Activated naive CD8-positive, alpha-beta T cell (primary cell): ENCODE results near the gene SNRPA.
A peak's percentile ranks its signal among the peaks of the same experiment; 100 is the strongest.
"Not testable (repeated sequence)": the region's sequence is repeated elsewhere in the genome, so short reads cannot be mapped to it uniquely, and the experiment has no call there.

Experiments
- H3K27ac Mint-ChIP-seq: one replicate; pipeline ENCODE4 v1.8.0; 2021; ENCODE audit warnings: mixed read lengths
- H3K27me3 Mint-ChIP-seq: one replicate; pipeline ENCODE4 v1.8.0; 2021; ENCODE audit warnings: mixed read lengths
- H3K36me3 Mint-ChIP-seq: one replicate; pipeline ENCODE4 v1.8.0; 2021; ENCODE audit warnings: mixed read lengths
- H3K4me1 Mint-ChIP-seq: one replicate; pipeline ENCODE4 v1.8.0; 2021; ENCODE audit warnings: low read depth, mixed read lengths
- H3K4me3 Mint-ChIP-seq: one replicate; pipeline ENCODE4 v1.8.0; 2021; ENCODE audit warnings: mild to moderate bottlenecking, mixed read lengths
- H3K9me3 Mint-ChIP-seq: one replicate; pipeline ENCODE4 v1.8.0; 2021; ENCODE audit warnings: low read depth, mixed read lengths

The SNRPA gene

DNA sequence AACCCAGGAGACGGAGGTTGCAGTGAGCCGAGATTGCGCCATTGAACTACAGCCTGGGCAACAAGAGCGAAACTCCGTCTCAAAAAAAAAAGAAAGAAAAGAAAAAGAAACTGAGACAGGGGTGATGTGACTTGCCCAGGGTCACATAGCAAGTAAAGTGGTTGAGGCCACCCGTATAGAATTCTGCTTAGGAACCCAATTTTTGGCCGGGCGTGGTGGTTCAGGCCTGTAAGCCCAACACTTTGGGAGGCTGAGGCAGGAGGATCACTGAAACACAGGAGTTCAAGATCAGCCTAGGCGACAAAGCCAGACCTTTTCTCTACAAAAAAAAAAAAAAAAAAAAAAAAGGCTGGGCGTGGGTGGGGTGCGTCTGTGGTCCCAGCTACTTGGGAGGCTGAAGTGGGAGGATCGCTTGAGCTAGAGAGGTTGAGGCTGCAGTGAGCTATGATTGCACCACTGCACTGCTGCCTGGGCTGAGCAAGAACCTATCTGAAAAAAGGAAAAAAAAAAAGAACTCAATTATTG, 1.3 kb downstream of the SNRPA start:
- Mint-ChIP-seq H3K4me3 (peak overlapping the region; percentile 99), H3K27me3 (no peaks in the 10 kb centered on the region), H3K27ac (peak overlapping the region; percentile 98), H3K9me3 (no peaks in the 10 kb centered on the region), H3K4me1 (peaks cover 53% of the 10 kb centered on the region), H3K36me3 (peaks cover 17% of the 10 kb centered on the region)

DNA sequence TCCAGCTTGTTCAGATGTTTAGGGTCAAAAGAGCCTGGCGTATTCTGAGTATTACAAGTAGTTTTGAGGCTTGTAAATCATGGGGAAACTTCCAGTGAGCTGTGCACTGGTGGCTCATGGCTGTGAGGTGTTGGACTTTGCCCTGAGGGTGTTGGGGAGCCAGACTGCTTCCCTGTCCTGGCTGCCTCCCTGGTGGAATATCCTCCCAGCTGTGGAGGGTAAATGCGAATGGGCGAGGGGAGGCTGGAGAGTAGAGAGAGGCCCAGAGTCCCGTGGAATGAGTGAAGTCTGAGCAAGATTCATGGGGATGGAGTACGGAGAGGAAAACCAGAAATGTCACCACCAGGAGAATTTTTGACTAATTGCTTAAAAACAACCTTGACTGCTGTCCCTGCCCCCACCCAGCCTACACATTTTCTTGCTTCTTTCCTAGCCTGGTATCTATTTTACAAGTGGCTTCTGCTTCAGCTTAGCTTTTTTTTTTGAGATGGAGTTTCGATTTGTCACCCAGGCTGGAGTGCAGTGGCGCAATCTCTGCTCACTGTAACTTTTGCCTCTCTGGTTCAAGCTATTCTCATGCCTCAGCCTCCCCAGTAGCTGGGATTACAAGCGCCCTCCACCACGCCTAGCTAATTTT, 3.7 kb downstream of the SNRPA start:
- Mint-ChIP-seq H3K9me3 (no peaks in the 10 kb centered on the region), H3K4me1 (peaks cover 54% of the 10 kb centered on the region), H3K27me3 (no peaks in the 10 kb centered on the region), H3K4me3 (peak overlapping the region; percentile 91), H3K27ac (peak overlapping the region; percentile 97), H3K36me3 (peaks cover 19% of the 10 kb centered on the region)

DNA sequence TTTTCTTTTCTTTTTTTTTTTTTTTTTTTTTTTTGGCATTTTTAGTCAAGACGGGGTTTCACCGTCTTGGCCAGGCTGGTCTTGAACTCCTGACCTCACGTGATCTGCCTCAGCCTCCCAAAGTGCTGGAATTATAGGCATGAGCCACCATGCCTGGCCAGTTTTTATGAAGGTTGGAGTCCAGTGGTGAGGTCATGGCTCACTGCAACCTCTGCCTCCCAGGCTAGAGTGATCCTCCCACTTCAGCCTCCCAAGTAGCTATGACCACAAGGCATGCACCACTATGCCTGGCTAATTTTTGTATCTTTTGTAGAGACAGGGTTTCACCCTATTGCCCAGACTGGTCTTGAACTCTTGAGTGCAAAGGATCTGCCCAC, 4.2 kb downstream of the SNRPA start:
- H3K4me3 Mint-ChIP-seq: peak overlapping the region; percentile 91
- no peaks in the 10 kb centered on the region for H3K27me3 Mint-ChIP-seq
- peaks cover 20% of the 10 kb centered on the region for H3K36me3 Mint-ChIP-seq
- H3K27ac Mint-ChIP-seq: peak overlapping the region; percentile 72
- H3K9me3 Mint-ChIP-seq: no peaks in the 10 kb centered on the region
- peaks cover 49% of the 10 kb centered on the region for H3K4me1 Mint-ChIP-seq

DNA sequence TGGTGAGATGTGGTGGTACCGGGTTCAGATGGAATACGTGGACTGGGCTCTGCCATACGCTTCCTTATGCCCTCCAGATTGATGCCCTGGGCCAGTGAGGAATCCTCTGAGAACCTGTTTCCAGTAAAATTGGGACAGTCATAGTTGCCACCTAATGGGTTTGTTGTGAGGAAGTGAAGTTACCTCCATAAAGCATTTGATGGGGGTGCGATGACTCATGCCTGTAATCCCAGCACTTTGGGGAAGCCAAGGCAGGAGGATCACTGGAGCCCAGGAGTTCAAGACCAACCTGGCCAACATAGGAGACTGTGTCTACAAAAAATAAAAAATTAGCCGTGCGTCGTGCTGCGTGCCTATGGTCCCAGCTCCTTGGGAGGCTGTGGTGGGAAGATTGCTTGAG, 4.8 kb downstream of the SNRPA start:
- Mint-ChIP-seq H3K36me3 (peaks cover 22% of the 10 kb centered on the region), H3K4me3 (peak overlapping the region; percentile 91), H3K27me3 (no peaks in the 10 kb centered on the region), H3K4me1 (peaks cover 53% of the 10 kb centered on the region), H3K9me3 (no peaks in the 10 kb centered on the region), H3K27ac (peak overlapping the region; percentile 72)

DNA sequence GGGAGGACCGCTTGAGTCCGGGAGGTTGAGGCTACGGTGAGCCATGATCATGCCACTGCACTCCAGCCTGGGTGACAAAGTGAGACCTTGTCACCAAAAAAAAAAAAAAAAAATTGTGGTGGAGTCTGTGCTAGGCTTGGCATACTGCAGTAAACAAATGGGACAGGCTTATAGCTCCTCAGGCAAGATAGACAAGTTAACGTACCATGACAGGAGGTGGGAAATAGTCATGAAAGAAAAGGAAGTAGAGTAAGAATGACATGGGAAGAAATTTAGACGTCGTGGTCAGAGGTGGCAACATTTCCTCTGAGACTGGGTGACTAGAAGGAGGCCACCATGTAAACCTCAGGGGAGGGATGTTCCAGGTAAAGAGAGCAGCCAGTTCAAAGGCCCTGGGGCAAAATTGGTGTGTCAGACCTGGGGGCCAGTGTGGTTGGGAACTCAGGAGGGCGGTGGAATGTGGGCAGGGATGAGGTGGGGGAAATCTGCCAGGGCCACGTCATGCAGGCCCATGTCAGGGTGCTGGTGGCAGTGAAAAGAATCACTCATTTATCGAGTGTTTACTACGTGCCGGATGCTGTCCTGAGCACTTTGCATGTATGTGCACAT, 5.6 kb downstream of the SNRPA start:
- peaks cover 17% of the 10 kb centered on the region for H3K36me3 Mint-ChIP-seq
- H3K4me1 Mint-ChIP-seq: peaks cover 56% of the 10 kb centered on the region
- H3K9me3 Mint-ChIP-seq: no peaks in the 10 kb centered on the region
- H3K27me3 Mint-ChIP-seq: no peaks in the 10 kb centered on the region
- peak overlapping the region; percentile 91 for H3K4me3 Mint-ChIP-seq
- peak overlapping the region; percentile 75 for H3K27ac Mint-ChIP-seq

DNA sequence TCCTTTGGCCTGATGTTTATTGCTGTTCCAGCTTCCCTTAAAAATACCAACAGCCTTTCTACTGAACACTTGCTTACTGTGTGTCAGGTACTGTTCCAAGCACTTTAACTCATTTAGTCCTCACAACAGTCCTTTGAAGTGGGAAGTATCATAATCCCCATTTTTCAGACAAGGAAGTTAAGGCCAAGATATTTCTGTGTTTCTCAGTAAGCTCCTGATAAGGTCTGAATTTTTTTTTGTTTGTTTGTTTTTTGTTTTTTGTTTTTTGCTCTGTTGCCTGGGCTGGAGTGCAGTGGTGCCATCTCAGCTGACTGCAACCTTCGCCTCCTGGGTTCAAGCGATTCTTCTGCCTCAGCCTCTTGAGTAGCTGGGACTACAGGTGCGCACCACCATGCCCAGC, 7.5 kb downstream of the SNRPA start:
- Mint-ChIP-seq H3K27me3 (no peaks in the 10 kb centered on the region), H3K9me3 (no peaks in the 10 kb centered on the region), H3K4me3 (peak overlapping the region; percentile 51), H3K27ac (peak overlapping the region; percentile 28), H3K36me3 (peaks cover 18% of the 10 kb centered on the region), H3K4me1 (peaks cover 62% of the 10 kb centered on the region)

DNA sequence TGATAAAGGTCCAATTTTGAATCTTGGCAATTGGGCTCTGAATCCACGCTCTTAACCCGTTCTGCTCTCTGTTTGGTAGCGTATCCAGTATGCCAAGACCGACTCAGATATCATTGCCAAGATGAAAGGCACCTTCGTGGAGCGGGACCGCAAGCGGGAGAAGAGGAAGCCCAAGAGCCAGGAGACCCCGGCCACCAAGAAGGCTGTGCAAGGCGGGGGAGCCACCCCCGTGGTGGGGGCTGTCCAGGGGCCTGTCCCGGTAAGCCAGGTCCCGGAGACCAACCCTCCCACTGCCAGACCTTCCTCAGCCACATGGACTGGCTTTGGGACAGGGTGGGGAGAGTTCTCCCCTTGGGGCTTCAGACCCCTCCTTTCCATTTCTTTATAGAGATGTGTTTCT, 8.3 kb downstream of the SNRPA start:
- Mint-ChIP-seq H3K4me1 (peaks cover 68% of the 10 kb centered on the region), H3K36me3 (peaks cover 23% of the 10 kb centered on the region), H3K27ac (no peak overlapping the region), H3K4me3 (no peak overlapping the region), H3K9me3 (no peaks in the 10 kb centered on the region), H3K27me3 (no peaks in the 10 kb centered on the region)

DNA sequence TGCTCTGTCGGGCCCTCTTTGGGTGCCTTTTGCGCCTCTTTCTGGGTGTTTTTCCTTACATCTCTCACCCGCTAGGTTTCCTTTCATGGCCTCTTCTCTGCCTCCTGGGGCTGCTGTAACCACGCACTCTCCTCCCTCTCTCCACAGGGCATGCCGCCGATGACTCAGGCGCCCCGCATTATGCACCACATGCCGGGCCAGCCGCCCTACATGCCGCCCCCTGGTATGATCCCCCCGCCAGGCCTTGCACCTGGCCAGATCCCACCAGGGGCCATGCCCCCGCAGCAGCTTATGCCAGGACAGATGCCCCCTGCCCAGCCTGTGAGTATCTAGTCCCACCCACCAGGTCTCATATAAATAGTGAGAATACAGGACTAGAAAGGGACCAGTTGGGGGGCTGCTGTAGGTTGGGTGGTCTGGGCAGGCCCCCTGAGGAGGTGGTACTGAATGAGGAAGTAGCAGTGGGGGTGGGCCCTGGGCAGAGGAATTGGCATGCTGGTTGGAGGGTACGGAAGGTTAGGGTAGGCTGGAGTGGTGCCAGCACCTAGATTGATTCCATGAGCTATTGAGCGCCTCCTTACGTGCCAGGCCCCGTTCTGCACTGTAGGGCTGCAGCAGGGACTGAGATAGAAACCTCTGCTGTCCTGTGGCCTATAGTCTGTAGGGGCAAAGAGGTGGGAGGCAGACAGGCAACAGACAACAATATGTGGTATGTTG, 11.9 kb downstream of the SNRPA start:
- Mint-ChIP-seq H3K27me3 (no peaks in the 10 kb centered on the region), H3K27ac (peak overlapping the region; percentile 94), H3K4me3 (peak overlapping the region; percentile 86), H3K4me1 (peaks cover 58% of the 10 kb centered on the region), H3K9me3 (no peaks in the 10 kb centered on the region), H3K36me3 (peaks cover 21% of the 10 kb centered on the region)

DNA sequence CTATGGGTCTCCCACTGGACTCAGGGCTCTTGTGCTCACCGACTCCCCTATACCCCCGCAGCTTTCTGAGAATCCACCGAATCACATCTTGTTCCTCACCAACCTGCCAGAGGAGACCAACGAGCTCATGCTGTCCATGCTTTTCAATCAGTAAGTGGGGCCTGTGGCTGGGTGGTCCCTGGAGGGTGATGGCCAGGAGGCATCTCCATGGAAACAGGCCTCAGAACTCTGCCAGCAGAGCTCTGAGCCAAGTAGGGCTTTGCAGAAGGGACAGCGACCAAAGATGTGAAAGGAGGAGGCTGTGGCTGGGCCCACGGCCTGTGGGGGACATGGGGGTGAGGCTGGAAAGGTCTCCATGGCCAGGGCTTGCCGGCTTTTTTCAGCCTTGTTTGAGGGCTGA, 12.5 kb downstream of the SNRPA start:
- H3K9me3 Mint-ChIP-seq: no peaks in the 10 kb centered on the region
- peak overlapping the region; percentile 86 for H3K4me3 Mint-ChIP-seq
- H3K4me1 Mint-ChIP-seq: peaks cover 53% of the 10 kb centered on the region
- H3K27me3 Mint-ChIP-seq: no peaks in the 10 kb centered on the region
- H3K27ac Mint-ChIP-seq: peak overlapping the region; percentile 94
- peaks cover 19% of the 10 kb centered on the region for H3K36me3 Mint-ChIP-seq

DNA sequence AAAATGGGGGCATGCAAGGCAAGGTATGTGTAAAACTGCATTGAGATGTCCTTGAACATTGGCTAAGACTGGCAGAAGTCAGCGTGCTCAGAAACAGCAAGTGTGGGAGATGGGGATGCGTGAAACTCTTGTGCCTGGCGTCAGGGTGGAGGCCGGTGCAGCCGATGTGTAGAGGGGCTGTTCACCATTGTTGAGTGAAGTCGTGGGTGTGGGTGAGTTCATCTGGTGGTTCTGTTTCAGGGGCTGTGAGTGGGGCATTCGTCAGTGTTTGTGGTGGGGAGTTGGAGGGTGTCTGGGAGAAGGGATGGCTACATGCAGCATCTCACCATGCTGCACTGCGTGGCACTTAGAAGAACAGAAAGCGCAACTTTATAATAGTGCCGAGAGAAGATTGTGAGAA, 13.0 kb downstream of the SNRPA start:
- peaks cover 19% of the 10 kb centered on the region for H3K36me3 Mint-ChIP-seq
- H3K4me3 Mint-ChIP-seq: peak overlapping the region; percentile 86
- peak overlapping the region; percentile 94 for H3K27ac Mint-ChIP-seq
- H3K4me1 Mint-ChIP-seq: peaks cover 53% of the 10 kb centered on the region
- no peaks in the 10 kb centered on the region for H3K9me3 Mint-ChIP-seq
- no peaks in the 10 kb centered on the region for H3K27me3 Mint-ChIP-seq

DNA sequence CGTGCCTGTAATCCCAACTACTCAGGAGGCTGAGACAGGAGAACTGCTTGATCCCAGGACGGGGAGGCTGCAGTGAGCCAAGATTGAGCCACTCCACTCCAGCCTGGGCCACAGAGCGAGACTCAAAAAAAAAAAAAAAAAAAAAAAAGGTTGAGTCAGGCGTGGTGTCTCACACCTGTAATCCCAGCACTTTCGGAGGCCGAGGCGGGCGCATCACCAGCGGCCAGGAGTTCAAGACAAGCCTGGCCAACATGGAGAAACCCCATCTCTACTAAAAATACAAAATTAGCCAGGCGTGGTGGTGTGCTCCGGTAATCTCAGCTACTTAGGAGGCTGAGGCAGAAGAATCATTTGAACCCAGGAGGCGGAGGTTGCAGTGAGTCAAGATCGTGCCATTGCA, 15.4 kb downstream of the SNRPA start:
- Mint-ChIP-seq H3K4me1 (peaks cover 53% of the 10 kb centered on the region), H3K36me3 (peaks cover 22% of the 10 kb centered on the region)
- not testable (repeated sequence) for H3K27ac Mint-ChIP-seq, H3K9me3 Mint-ChIP-seq, H3K27me3 Mint-ChIP-seq, H3K4me3 Mint-ChIP-seq

DNA sequence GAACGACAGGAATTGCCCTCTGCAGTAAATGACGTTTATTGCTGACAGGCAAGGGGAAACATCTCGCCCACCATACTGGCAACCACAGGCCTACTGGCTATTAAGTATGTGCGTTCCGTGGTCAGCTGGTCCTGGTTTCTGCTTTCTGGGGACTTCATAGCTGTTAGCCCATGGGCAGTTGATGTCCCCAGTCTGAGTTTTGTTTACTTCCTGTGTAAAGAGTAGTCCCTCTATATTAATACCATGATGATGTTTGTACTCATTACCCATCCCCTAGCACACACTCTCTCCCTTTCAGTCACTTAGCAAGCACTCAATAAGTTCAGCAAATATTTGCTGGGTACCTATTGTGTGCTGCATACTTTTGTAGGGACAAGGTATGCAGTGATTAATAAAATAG, 17.9 kb downstream of the SNRPA start:
- Mint-ChIP-seq H3K36me3 (peaks cover 15% of the 10 kb centered on the region), H3K4me1 (peaks cover 31% of the 10 kb centered on the region), H3K9me3 (no peaks in the 10 kb centered on the region)

DNA sequence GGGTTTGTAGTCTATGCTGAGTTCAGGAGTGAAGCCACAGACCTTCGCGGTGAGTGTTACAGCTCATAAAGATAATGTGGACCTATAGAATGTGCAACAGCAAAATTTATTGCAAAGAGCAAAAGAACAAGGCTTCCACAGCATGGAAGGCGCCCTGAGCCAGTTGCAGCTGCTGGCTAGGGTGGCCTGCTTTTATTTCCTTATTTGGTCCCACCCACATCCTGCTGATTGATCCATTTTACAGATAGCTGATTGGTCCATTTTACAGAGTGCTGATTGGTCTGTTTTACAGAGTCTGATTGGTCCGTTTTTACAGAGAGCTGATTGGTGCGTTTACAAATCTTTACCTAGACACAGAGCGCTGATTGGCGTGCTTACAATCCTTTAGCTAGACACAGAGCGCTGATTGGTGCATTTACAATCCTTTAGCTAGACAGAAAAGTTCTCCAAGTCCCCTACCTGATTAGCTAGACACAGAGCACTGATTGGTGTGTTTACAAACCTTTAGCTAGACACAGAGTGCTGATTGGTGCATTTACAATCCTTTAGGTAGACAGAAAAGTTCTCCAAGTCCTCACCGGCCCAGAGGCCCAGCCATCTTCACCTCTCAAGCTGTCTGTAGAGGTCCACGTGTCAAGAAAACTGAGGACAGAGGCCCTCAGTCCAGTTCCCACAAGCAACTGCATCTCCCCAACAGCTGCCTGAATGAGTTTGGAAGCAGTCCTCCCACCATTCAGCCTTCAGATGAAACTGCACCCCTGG, 20.3 kb downstream of the SNRPA start:
- H3K27me3 Mint-ChIP-seq, H3K36me3 Mint-ChIP-seq, H3K4me3 Mint-ChIP-seq, H3K27ac Mint-ChIP-seq, H3K9me3 Mint-ChIP-seq: not testable (repeated sequence)
- H3K4me1 Mint-ChIP-seq: peaks cover 12% of the 10 kb centered on the region

More for the DNA sequence above, 17.9 kb downstream of the SNRPA start:
- Mint-ChIP-seq H3K4me3 (no peak overlapping the region), H3K27ac (no peak overlapping the region), H3K27me3 (no peaks in the 10 kb centered on the region)

DNA sequence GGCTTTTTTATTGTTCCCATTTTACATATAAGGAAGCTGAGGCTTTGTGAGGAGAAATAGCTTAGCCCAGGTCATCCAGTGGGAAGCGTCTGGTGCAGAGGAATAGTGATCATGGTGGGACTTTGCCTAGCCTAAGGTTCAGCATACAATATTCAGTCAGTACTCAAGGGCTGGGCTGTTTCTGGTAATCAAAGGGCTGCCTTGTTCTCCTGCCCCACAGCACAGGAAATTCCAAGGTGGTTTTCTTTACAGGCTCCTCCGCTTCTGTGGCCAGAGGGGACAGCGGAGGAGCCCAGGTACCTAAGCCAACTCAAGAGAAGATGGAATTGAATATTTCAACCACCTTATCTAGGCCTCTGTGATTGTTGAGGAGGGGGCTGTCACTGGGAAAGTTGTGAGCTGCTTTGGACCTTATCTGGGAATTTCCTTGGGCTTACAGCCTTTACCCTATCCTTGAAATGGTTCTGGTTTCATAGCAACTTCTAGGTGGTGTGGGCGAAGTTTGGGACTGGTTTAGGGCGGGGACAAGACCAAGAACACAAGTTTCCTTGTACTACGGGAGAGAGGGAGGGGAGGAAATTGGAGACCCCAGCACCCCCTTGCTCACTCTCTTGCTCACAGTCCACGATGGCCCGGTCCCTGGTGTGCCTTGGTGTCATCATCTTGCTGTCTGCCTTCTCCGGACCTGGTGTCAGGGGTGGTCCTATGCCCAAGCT, 24.1 kb downstream of the SNRPA start, which contains the start of gene MIA:
TSS of gene MIA (plus strand) at position 606 of the 716 bp plus-strand sequence. CDS start at position 628, 22 bp downstream.
- H3K4me1 Mint-ChIP-seq: peaks cover 36% of the 10 kb centered on the region
- no peaks in the 10 kb centered on the region for H3K27me3 Mint-ChIP-seq
- H3K4me3 Mint-ChIP-seq: no peak within 1 kb of the TSS
- peak within 1 kb of the TSS; percentile 41 for H3K27ac Mint-ChIP-seq
- no peaks in the 10 kb centered on the region for H3K9me3 Mint-ChIP-seq
- peaks cover 4% of the 10 kb centered on the region for H3K36me3 Mint-ChIP-seq
